Measurements from ENCODE around the gene MAN2C1. TPM values are rescaled to one million over a fixed set of nuclear protein-coding genes. Genes with fewer than 3 reads are reported as not detected.
A peak's percentile ranks its signal among the peaks of the same experiment; 100 is the strongest.
"Not testable (repeated sequence)": the region's sequence is repeated elsewhere in the genome, so short reads cannot be mapped to it uniquely, and the experiment has no call there.

The MAN2C1 gene
- total and polyA plus RNA-seq, 10 donors: 112 to 499 (median 274) TPM

DNA sequence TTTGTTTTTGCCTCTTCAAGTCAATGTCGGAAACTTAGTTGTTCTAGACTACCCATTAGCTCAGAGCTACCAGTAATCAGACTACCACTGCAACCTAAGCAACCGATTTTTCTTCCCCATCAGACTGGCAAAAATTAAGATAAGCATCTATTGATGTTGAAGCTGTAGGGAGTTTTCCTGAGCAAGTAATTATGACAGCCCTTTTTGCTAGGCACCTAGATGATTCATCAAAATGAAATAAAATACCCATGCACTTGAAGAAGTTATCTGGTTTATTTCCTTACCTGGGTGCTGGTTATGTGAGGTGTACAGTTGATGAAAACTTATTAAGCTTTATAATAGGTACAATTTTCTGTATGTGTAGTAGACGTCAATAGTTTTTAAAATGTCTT is 33.1 kb downstream of the MAN2C1 start:
- Histone ChIP-seq H3K27me3 (replicated peaks in 1 of 7) (no peaks in the 10 kb centered on the region), H3K4me1 (peaks cover 0 to 31% (median 23%) of the 10 kb centered on the region in 6 donors), H3K36me3 (peaks cover 0 to 21% (median 15%) of the 10 kb centered on the region in 6 donors), H3K4me3 (peak overlapping the region in 7 of 8 donors; percentile 70 to 97 (median 77)), H3K9me3 (no peaks in the 10 kb centered on the region), H3K27ac (peak overlapping the region in 5 of 8 donors; percentile 35 to 87 (median 83))
- WGBS, 5 donors: 30 to 40% (median 34%) methylated on average over 3 of the region's 3 CpGs
- intact Hi-C loops (cut with DNase I; ENCODE audit: low total_unique reads): no loop called here
- DNase-seq: no peak
- TF ChIP-seq POLR2A (IDR thresholded peaks at IDR 0.05): no peak
- TF ChIP-seq, protein P1, sequence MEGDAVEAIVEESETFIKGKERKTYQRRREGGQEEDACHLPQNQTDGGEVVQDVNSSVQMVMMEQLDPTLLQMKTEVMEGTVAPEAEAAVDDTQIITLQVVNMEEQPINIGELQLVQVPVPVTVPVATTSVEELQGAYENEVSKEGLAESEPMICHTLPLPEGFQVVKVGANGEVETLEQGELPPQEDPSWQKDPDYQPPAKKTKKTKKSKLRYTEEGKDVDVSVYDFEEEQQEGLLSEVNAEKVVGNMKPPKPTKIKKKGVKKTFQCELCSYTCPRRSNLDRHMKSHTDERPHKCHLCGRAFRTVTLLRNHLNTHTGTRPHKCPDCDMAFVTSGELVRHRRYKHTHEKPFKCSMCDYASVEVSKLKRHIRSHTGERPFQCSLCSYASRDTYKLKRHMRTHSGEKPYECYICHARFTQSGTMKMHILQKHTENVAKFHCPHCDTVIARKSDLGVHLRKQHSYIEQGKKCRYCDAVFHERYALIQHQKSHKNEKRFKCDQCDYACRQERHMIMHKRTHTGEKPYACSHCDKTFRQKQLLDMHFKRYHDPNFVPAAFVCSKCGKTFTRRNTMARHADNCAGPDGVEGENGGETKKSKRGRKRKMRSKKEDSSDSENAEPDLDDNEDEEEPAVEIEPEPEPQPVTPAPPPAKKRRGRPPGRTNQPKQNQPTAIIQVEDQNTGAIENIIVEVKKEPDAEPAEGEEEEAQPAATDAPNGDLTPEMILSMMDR (IDR thresholded peaks at IDR 0.05 in 8 of 11, conservative IDR thresholded peaks at IDR 0.05 in 3 of 11): no peak
- TF ChIP-seq POLR2AphosphoS5 (IDR thresholded peaks at IDR 0.05): no peak

DNA sequence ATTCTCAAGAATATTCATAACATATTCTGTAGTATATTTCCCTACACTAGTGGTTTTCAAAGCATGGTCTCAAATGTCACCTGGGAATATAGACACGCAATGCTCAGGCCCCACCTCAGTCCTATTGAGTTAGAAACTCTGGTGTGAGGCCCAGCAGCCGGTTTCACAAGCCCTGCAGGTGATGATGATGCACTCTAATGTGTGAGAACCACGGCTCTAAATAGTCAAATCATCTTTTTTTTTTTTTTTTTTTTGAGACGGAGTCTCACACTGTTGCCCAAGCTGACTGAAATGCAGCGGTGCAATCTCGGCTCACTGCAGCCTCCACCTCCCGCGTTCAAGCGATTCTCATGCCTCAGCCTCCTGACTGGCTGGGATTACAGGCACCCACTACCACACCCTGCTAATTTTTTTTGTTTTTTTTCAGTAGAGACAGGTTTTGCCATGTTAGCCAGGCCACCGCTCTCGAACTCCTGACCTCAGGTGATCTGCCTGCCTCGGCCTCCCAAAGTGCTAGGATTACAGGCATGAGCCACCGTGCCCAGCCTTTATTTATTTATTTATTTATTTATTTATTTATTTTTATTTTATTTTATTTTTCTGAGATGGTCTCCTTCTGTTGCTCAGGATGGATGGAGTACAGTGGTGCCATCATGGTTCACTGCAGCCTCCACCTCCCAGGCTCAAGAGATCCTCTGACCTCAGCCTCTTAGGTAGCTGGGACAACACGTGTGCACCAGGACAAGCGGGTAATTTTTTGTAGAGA is 34.6 kb downstream of the MAN2C1 start:
- H3K27ac ChIP-seq; H3K27me3 ChIP-seq (replicated peaks in 1 of 7); H3K4me3 ChIP-seq; H3K9me3 ChIP-seq; H3K36me3 ChIP-seq; intact Hi-C loops (cut with DNase I; ENCODE audit: low total_unique reads): not testable (repeated sequence)
- peaks cover 0 to 31% (median 23%) of the 10 kb centered on the region in 6 donors for H3K4me1 ChIP-seq
- WGBS, 5 donors: 75 to 88% (median 86%) methylated on average over 15 of the region's 15 CpGs
- peak; percentile 27 for DNase-seq

DNA sequence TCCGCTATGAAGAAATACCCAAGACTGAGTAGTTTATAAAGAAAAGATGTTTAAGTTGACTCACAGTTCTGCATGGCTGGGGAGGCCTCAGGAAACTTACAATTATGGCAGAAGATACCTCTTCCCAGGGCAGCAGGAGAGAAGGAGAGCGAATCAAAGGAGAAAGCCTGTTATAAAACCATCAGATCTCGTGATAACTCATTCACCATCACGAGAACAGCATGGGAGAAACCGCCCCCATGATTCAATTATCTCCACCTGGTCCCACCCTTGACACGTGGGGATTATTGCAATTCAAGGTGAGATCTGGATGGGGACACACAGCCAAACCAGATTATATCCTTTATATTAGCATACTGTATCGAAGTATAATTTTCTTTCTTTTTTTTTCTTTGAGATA is 36.3 kb downstream of the MAN2C1 start:
- DNase-seq; H3K4me3 ChIP-seq; H3K27me3 ChIP-seq (replicated peaks in 1 of 7); intact Hi-C loops (cut with DNase I; ENCODE audit: low total_unique reads); H3K9me3 ChIP-seq; H3K27ac ChIP-seq; H3K36me3 ChIP-seq: not testable (repeated sequence)
- H3K4me1 ChIP-seq: peaks cover 0 to 24% (median 22%) of the 10 kb centered on the region in 6 donors
- 81 to 92% (median 83%) methylated on average over 7 of the region's 7 CpGs for WGBS, 5 donors

DNA sequence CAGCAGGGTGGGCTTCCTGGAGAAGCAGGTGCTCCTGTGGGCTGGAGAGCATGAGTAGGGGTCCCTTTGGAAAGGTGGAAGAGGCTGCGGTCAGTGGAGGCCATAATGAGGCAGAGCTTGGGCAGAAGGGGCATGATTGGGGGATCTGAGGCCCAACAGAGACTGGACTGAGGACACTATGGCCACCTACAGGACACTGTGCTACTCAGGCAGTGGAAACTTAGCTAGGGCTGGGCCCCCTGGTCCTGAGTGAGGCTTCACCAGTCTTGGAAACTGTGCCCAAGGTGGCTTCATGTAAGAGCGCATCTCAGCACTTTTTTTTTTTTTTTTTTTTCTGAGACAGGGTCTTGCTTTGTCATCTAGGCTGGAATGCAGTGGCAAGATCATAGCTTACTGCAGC is 38.8 kb downstream of the MAN2C1 start:
- TF ChIP-seq, protein P1 (IDR thresholded peaks at IDR 0.05 in 8 of 11, conservative IDR thresholded peaks at IDR 0.05 in 3 of 11): no peak
- TF ChIP-seq POLR2A (IDR thresholded peaks at IDR 0.05): no peak
- TF ChIP-seq POLR2AphosphoS5 (IDR thresholded peaks at IDR 0.05): no peak
- H3K9me3 ChIP-seq: no peaks in the 10 kb centered on the region
- intact Hi-C loops (cut with DNase I; ENCODE audit: low total_unique reads): no loop called here
- no peaks in the 10 kb centered on the region for H3K36me3 ChIP-seq
- no peak for DNase-seq
- H3K27me3 ChIP-seq (replicated peaks in 1 of 7): no peaks in the 10 kb centered on the region
- H3K27ac ChIP-seq: no peak overlapping the region
- H3K4me1 ChIP-seq: no peaks in the 10 kb centered on the region
- WGBS, 5 donors: 94 to 100% (median 100%) methylated on average over 2 of the region's 2 CpGs
- H3K4me3 ChIP-seq: no peak overlapping the region

DNA sequence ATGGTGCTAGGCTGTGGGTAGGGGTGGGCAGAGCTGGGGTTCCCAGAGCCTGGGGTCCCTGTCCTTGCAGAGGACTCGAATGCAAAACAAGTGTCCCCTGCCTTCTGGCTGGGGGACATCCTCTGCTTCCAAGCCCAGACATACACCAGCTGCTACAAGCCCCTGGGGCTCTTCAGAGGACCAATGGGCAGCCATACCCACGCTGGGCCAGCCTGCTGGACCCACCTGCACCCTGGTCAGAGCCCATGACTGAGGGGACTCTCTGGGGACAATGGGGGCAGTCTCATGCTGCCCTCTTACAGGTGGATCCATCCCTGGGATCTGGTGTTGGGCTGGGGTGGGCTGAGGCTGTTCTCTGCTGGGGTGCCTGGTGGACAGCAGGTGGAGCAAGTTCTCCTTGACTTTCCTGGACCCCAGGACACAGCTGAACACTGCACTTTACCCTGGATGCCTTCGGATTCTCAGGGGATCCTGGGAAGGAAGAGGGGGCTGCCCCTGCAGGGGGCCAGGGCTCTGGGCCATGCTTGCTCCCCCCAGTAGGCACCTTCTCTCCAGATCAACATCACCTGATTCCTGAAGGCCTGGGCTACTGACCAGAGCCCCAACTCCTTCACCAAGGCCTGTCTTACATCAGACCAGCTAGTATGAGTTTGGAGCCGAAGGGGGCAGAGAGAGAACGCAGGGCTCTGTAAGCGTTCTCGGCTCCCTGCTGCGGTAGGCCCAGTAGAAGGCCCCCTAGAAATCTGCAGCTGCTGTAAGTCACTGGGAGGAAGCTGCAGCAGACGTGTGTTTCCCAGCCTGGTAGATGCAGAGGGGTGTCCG is 39.7 kb downstream of the MAN2C1 start:
- H3K9me3 ChIP-seq: no peaks in the 10 kb centered on the region
- no peaks in the 10 kb centered on the region for H3K36me3 ChIP-seq
- no peak overlapping the region for H3K27ac ChIP-seq
- no peaks in the 10 kb centered on the region for H3K4me1 ChIP-seq
- TF ChIP-seq, protein P1 (IDR thresholded peaks at IDR 0.05 in 8 of 11, conservative IDR thresholded peaks at IDR 0.05 in 3 of 11): no peak
- TF ChIP-seq POLR2AphosphoS5 (IDR thresholded peaks at IDR 0.05) (no peak), POLR2A (IDR thresholded peaks at IDR 0.05) (no peak)
- intact Hi-C loops (cut with DNase I; ENCODE audit: low total_unique reads): no loop called here
- H3K27me3 ChIP-seq (replicated peaks in 1 of 7): no peaks in the 10 kb centered on the region
- DNase-seq: no peak
- H3K4me3 ChIP-seq: no peak overlapping the region
- 68 to 82% (median 73%) methylated on average over 7 to 10 of the region's 10 CpGs for WGBS, 5 donors

All from spleen (tissue), 11 donors.